SU-DHL-6 (cell line): ENCODE results near the gene CUZD1.

Experiments used
- EZH2phosphoT487 ChIP-seq: fragments of 200-600 bp; sonication (generic), shearing (Covaris generic); conservative IDR thresholded peaks from 2 replicates; pipeline ENCODE4 v1.6.1; 2018; ENCODE audit warnings: mild to moderate bottlenecking, antibody characterized with exemption, low read length, moderate library complexity, mixed read lengths
- TF ChIP-seq, protein P1 (sequence below): fragments of 200-600 bp; sonication (generic); IDR thresholded peaks from one replicate; pipeline ENCODE4 v1.5.1; 2017; ENCODE audit warnings: antibody characterized with exemption, mild to moderate bottlenecking, low read length, moderate library complexity; ENCODE audit not compliant: insufficient read depth, poor library complexity, severe bottlenecking

DNA sequence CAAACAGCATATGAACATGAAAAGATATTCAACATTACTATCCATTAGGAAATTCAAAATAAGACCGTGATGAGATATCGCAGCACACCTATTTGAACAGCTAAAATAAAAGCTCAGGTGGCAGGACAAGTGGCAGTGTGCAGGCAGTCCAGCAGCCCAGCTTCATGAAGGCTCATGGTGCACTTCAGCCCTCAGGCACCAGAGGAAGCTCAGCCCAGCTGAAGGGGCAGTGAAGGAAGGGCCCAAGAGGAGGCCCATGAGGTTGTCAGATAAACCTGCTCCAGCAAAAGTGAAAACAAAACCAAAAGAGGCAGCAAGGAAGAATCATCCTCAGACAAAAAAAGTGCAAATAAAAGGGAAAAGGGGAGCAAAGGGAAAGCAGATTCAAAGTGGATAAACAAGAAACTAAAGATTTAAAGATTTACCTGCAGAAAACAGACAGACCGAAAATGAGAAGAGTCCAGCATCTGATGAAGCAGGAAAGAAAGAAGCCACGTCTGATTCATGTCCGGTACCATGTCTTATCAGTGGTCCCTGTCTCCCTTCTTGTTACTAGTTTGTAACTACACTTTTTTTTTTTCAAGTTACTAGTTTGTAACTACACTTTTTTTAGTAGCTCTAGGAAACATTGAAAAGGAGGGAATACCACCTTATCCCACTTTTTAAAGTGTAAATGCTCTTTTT is 48.7 kb upstream of the CUZD1 start:
- TF ChIP-seq, protein P1, sequence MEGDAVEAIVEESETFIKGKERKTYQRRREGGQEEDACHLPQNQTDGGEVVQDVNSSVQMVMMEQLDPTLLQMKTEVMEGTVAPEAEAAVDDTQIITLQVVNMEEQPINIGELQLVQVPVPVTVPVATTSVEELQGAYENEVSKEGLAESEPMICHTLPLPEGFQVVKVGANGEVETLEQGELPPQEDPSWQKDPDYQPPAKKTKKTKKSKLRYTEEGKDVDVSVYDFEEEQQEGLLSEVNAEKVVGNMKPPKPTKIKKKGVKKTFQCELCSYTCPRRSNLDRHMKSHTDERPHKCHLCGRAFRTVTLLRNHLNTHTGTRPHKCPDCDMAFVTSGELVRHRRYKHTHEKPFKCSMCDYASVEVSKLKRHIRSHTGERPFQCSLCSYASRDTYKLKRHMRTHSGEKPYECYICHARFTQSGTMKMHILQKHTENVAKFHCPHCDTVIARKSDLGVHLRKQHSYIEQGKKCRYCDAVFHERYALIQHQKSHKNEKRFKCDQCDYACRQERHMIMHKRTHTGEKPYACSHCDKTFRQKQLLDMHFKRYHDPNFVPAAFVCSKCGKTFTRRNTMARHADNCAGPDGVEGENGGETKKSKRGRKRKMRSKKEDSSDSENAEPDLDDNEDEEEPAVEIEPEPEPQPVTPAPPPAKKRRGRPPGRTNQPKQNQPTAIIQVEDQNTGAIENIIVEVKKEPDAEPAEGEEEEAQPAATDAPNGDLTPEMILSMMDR: no peak
- no peak for TF ChIP-seq EZH2phosphoT487
